ENCODE measurements around the gene SLC35F2.

Gene SLC35F2

GRCh38 chr11:107743191-107743590, 115.4 kb downstream of the SLC35F2 start:
- in situ Hi-C loops (cut with MboI; ENCODE audit: low sequenced_read_pairs): no loop called here

DNA sequence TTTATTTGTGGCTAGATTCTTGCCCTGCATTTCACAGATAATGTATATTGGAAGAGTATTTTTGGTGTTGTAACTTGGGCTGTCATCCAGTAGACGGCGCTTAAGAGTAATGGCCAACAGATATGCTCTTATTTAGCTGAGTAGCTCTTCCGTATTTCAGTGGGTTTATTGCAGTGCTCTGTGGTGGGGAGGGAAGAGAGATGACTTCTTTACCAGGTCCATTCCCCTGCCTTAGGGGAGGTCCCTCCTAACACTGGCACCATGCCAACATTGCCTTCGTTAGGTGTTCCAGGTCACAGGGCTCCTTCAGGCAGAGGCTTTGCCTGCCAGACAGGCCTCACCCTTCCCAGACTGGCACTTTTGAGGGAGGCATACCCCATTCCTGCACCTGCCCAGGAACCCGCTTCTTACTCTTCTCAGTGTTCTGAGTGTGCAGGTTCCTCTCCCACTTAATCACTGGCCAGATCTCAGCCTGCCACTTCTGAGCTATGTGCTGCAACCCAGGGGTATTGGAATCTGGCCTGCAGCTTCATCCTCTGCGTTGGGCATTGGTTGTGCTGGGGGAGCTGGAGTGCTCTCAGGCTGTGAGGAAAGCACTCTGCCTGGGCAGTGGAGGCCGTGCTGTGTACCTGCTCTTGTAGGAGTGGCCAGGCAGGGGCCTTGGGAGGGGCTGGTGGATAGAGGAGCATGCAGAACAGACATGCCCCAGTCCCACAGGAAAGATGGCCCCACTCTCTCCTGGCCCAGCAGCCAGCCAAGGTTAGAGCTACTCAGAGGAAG, 117.4 kb downstream of the SLC35F2 start:
- in situ Hi-C loops (cut with MboI; ENCODE audit: low sequenced_read_pairs): no loop called here

Measured in HL-60/S4 treated with retinoic acid at 250 ng/mL for 4 days and 3 days (cell line).